ENCODE data around the gene SGCB.

DNA sequence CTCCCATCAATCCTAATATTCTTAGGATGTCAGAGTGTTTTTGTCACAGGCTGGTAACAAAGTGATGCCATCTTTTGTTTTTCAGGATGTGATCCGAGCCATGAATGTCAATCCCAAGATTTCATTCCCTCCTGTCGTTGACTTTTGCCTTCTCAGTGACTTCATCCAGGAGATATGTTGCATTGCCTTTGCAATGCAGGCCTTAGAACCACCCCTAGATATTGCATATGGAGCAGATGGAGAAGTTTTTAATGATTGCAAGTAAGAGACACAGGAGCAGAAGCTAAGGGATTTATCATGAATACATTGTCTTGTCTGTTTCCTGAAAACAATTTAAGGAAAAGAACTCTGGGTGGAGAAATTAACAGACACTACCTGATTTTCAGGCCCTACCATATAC lies 41.6 kb upstream of the SGCB start:
- TF ChIP-seq ZNF8 (CRISPR knock-in tag; IDR thresholded peaks at IDR 0.05): no peak
- TF ChIP-seq, protein P1, sequence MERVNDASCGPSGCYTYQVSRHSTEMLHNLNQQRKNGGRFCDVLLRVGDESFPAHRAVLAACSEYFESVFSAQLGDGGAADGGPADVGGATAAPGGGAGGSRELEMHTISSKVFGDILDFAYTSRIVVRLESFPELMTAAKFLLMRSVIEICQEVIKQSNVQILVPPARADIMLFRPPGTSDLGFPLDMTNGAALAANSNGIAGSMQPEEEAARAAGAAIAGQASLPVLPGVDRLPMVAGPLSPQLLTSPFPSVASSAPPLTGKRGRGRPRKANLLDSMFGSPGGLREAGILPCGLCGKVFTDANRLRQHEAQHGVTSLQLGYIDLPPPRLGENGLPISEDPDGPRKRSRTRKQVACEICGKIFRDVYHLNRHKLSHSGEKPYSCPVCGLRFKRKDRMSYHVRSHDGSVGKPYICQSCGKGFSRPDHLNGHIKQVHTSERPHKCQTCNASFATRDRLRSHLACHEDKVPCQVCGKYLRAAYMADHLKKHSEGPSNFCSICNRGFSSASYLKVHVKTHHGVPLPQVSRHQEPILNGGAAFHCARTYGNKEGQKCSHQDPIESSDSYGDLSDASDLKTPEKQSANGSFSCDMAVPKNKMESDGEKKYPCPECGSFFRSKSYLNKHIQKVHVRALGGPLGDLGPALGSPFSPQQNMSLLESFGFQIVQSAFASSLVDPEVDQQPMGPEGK (CRISPR knock-in tag; IDR thresholded peaks at IDR 0.05; ENCODE audit: borderline replicate concordance): no peak
- no peak for TF ChIP-seq ZFP3 (CRISPR knock-in tag; IDR thresholded peaks at IDR 0.05)
